Measurements from ENCODE around the gene OCIAD1. TPM values are rescaled to one million over a fixed set of nuclear protein-coding genes. Genes with fewer than 3 reads are reported as not detected.
"Not testable (repeated sequence)": the region's sequence is repeated elsewhere in the genome, so short reads cannot be mapped to it uniquely, and the experiment has no call there.

The OCIAD1 gene
- total RNA-seq, 1 experiment from 2014 or later = 207 TPM

GRCh38 chr4:48804584-48805301 lies 26.1 kb upstream of the OCIAD1 start:
- H3K9me3 Mint-ChIP-seq (ENCODE audit: unreplicated experiment) = no peaks in the 10 kb centered on the region

GRCh38 chr4:48812866-48813265 lies 18.0 kb upstream of the OCIAD1 start:
- H3K27ac Mint-ChIP-seq (ENCODE audit: low read depth, unreplicated experiment) = no peak overlapping the region
- POLR2A ChIA-PET = interaction anchor here (0.6 kb wide), 1 partner anchor 244 kb away, joined by 3 read pairs; no protein-coding TSS in a partner anchor

More at GRCh38 chr4:48804584-48805301, 26.1 kb upstream of the OCIAD1 start:
- no peak overlapping the region for H3K4me3 Mint-ChIP-seq (ENCODE audit: unreplicated experiment)
- H3K4me1 Mint-ChIP-seq (ENCODE audit: insufficient read depth, unreplicated experiment) = peaks cover 8% of the 10 kb centered on the region
- no peaks in the 10 kb centered on the region for H3K36me3 Mint-ChIP-seq (ENCODE audit: insufficient read depth, unreplicated experiment)
- BruUV-seq (replicated peaks) = no TSS peak
- H3K27me3 Mint-ChIP-seq (ENCODE audit: insufficient read depth, unreplicated experiment) = no peaks in the 10 kb centered on the region
- no peak overlapping the region for H3K27ac Mint-ChIP-seq (ENCODE audit: low read depth, unreplicated experiment)
- no peak for DNase-seq (ENCODE audit: unreplicated experiment)
- intact Hi-C loops (cut with micrococcal nuclease) = no loop called here
- no peak for TF ChIP-seq CTCF (IDR thresholded peaks at IDR 0.05; ENCODE audit: unreplicated experiment)
- ChIA-PET CTCF (interaction anchor here (0.7 to 1.7 kb wide), 3 partner anchors 9 to 1271 kb away, joined by 3 to 5 read pairs (median 5); no protein-coding TSS in a partner anchor), POLR2A (interaction anchor here (0.6 kb wide), 1 partner anchor 135 kb away, joined by 3 read pairs; no protein-coding TSS in a partner anchor)

GRCh38 chr4:48813964-48814363 lies 16.9 kb upstream of the OCIAD1 start:
- no peak for TF ChIP-seq CTCF (IDR thresholded peaks at IDR 0.05; ENCODE audit: unreplicated experiment)
- Mint-ChIP-seq H3K27ac (ENCODE audit: low read depth, unreplicated experiment) (no peak overlapping the region), H3K27me3 (ENCODE audit: insufficient read depth, unreplicated experiment) (no peaks in the 10 kb centered on the region), H3K36me3 (ENCODE audit: insufficient read depth, unreplicated experiment) (no peaks in the 10 kb centered on the region), H3K4me3 (ENCODE audit: unreplicated experiment) (no peak overlapping the region), H3K9me3 (ENCODE audit: unreplicated experiment) (no peaks in the 10 kb centered on the region), H3K4me1 (ENCODE audit: insufficient read depth, unreplicated experiment) (no peaks in the 10 kb centered on the region)
- CTCF ChIA-PET = interaction anchor here (0.7 to 1.2 kb wide), 3 partner anchors 9 to 179 kb away, joined by 5 to 6 read pairs (median 5); no protein-coding TSS in a partner anchor
- intact Hi-C loops (cut with micrococcal nuclease) = no loop called here
- DNase-seq (ENCODE audit: unreplicated experiment) = no peak
- POLR2A ChIA-PET = interaction anchor here (1.0 kb wide), 1 partner anchor 23 kb away, joined by 5 read pairs; no protein-coding TSS in a partner anchor
- no TSS peak for BruUV-seq (replicated peaks)

More at GRCh38 chr4:48812866-48813265, 18.0 kb upstream of the OCIAD1 start:
- CTCF ChIA-PET = no interaction called here
- Mint-ChIP-seq H3K4me1 (ENCODE audit: insufficient read depth, unreplicated experiment) (no peaks in the 10 kb centered on the region), H3K4me3 (ENCODE audit: unreplicated experiment) (no peak overlapping the region), H3K36me3 (ENCODE audit: insufficient read depth, unreplicated experiment) (no peaks in the 10 kb centered on the region), H3K27me3 (ENCODE audit: insufficient read depth, unreplicated experiment) (no peaks in the 10 kb centered on the region), H3K9me3 (ENCODE audit: unreplicated experiment) (no peaks in the 10 kb centered on the region)
- no peak for TF ChIP-seq CTCF (IDR thresholded peaks at IDR 0.05; ENCODE audit: unreplicated experiment)
- no peak for DNase-seq (ENCODE audit: unreplicated experiment)
- intact Hi-C loops (cut with micrococcal nuclease) = no loop called here
- BruUV-seq (replicated peaks) = no TSS peak

GRCh38 chr4:48815483-48815882 lies 15.4 kb upstream of the OCIAD1 start:
- BruUV-seq (replicated peaks) = no TSS peak
- ChIA-PET CTCF (interaction anchor here (0.6 kb wide), 1 partner anchor 788 kb away, joined by 3 read pairs; no protein-coding TSS in a partner anchor), POLR2A (no interaction called here)
- H3K36me3 Mint-ChIP-seq (ENCODE audit: insufficient read depth, unreplicated experiment) = no peaks in the 10 kb centered on the region
- no peak overlapping the region for H3K27ac Mint-ChIP-seq (ENCODE audit: low read depth, unreplicated experiment)
- TF ChIP-seq CTCF (IDR thresholded peaks at IDR 0.05; ENCODE audit: unreplicated experiment) = no peak
- H3K9me3 Mint-ChIP-seq (ENCODE audit: unreplicated experiment) = peaks cover 7% of the 10 kb centered on the region
- no peak overlapping the region for H3K4me3 Mint-ChIP-seq (ENCODE audit: unreplicated experiment)
- no peak for DNase-seq (ENCODE audit: unreplicated experiment)
- no peaks in the 10 kb centered on the region for H3K27me3 Mint-ChIP-seq (ENCODE audit: insufficient read depth, unreplicated experiment)
- intact Hi-C loops (cut with micrococcal nuclease) = no loop called here
- no peaks in the 10 kb centered on the region for H3K4me1 Mint-ChIP-seq (ENCODE audit: insufficient read depth, unreplicated experiment)

- BruUV-seq (replicated peaks); H3K4me1 Mint-ChIP-seq (ENCODE audit: insufficient read depth, unreplicated experiment); H3K36me3 Mint-ChIP-seq (ENCODE audit: insufficient read depth, unreplicated experiment); H3K27me3 Mint-ChIP-seq (ENCODE audit: insufficient read depth, unreplicated experiment); POLR2A ChIA-PET; H3K4me3 Mint-ChIP-seq (ENCODE audit: unreplicated experiment); intact Hi-C loops (cut with micrococcal nuclease); DNase-seq (ENCODE audit: unreplicated experiment); H3K27ac Mint-ChIP-seq (ENCODE audit: low read depth, unreplicated experiment); H3K9me3 Mint-ChIP-seq (ENCODE audit: unreplicated experiment): not testable (repeated sequence)
- CTCF ChIA-PET = interaction anchor here (0.9 kb wide), 1 partner anchor 16 kb away, joined by 4 read pairs; no protein-coding TSS in a partner anchor
Measured at GRCh38 chr4:48816297-48816696, 14.6 kb upstream of the OCIAD1 start.

All from MCF 10A (cell line).